Measurements from ENCODE around the gene DDX10.

GRCh38 chr11:108748968-108749367, 84.1 kb downstream of the DDX10 start:
- TF ChIP-seq CTCF (IDR thresholded peaks at IDR 0.05; ENCODE audit: low read depth, low read length, poor library complexity, severe bottlenecking), result no peak
- no peak for TF ChIP-seq EZH2phosphoT487 (IDR thresholded peaks at IDR 0.05; ENCODE audit: borderline replicate concordance, low read length)

Measured in DOHH2 (cell line).